AG10803 (cell line): ENCODE measurements around the gene PDIA4.

Experiments used
- DNase-seq: peaks from one replicate; pipeline ENCODE4 v3.0.0; 2010; ENCODE audit warnings: low read depth
- H3K4me3 ChIP-seq: 2 replicates; pipeline ENCODE4 v1.5.1; 2011; ENCODE audit warnings: mild to moderate bottlenecking, low read length, control low read depth
- TF ChIP-seq, protein P1 (sequence below): conservative IDR thresholded peaks from 2 replicates; pipeline ENCODE4 v1.5.1; 2011; ENCODE audit warnings: mild to moderate bottlenecking, low read length, control low read depth, inconsistent platforms

PDIA4 gene

DNA sequence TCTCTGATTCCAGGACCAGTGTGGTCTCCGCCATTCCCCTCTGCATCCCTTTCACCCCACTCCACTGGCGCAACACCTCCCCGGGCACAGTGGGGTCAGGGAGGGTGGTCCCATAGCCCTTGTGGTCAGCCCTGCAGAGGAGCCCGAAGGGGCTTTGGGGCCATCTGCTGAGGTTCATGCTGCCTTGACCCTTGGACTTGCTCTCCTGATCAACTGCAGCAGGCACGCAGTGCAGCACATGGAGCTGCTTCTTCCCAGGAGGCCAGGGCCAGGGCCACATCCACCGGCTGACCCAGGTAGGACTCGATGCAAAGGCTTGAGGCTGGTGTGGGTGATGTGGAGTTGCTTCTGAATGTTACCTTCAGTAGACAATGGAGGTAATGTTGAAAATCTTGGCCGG is 35.1 kb downstream of the PDIA4 start:
- no peak overlapping the region for H3K4me3 ChIP-seq
- no peak for DNase-seq
- TF ChIP-seq, protein P1, sequence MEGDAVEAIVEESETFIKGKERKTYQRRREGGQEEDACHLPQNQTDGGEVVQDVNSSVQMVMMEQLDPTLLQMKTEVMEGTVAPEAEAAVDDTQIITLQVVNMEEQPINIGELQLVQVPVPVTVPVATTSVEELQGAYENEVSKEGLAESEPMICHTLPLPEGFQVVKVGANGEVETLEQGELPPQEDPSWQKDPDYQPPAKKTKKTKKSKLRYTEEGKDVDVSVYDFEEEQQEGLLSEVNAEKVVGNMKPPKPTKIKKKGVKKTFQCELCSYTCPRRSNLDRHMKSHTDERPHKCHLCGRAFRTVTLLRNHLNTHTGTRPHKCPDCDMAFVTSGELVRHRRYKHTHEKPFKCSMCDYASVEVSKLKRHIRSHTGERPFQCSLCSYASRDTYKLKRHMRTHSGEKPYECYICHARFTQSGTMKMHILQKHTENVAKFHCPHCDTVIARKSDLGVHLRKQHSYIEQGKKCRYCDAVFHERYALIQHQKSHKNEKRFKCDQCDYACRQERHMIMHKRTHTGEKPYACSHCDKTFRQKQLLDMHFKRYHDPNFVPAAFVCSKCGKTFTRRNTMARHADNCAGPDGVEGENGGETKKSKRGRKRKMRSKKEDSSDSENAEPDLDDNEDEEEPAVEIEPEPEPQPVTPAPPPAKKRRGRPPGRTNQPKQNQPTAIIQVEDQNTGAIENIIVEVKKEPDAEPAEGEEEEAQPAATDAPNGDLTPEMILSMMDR: no peak

- DNase-seq: no peak
- TF ChIP-seq, protein P1: no peak
- H3K4me3 ChIP-seq: no peak overlapping the region
These were observed 36.8 kb downstream of the PDIA4 start for GRCh38 chr7:148991536-148991935.

DNA sequence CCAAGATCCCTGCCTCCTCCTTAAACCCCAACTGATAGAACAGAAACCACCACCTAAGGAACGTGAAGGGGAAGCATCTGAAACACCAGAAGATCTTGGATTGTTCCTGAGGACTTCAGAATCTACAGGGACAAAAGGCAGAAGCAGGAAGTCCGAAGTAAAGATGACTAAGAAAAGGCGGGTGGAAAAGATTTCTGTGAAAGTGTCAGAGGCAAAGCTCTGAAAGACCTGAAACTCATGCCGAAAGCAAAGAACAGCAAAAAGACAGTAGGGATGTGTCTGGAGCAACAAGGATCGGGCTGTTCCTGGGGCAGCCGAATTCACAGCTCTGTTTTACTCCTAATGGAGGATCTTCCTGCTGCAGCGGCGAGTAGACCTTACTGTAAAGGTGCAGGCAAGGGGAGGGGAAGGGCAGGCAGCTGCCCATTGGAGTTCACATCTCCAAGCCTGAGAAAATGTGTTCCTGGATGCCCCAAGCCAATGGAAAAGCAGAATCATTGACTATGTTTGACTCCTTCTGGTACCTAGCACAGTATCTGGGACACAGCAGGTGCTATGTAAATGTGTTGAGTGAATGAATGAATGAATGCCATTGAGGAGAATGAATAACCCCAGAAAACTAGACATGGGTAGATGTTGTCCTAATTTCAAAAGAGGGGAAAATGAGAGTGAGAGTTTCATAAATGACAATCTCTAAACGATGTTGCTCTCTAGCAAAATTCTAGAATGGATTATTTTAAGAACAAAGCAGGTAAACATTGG is 40.4 kb downstream of the PDIA4 start:
- peak overlapping the region; percentile 96 for H3K4me3 ChIP-seq
- DNase-seq: no peak
- TF ChIP-seq, protein P1: no peak

GRCh38 chr7:148987010-148987750 is 41.1 kb downstream of the PDIA4 start:
- DNase-seq: peak; percentile 82
- TF ChIP-seq, protein P1: no peak

DNA sequence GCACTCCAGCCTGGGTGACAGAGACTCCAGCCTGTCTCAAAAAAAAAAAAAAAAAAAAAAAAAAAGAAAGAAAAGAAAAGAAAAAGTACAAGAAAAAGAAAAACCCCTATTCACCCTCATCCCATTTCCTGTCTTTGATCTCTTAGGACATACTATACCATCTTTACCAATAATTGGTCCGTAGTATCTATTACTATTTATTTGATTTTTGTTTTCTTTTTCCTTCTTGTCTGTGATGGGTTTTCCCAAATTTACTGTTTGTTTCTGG is 41.6 kb downstream of the PDIA4 start:
- TF ChIP-seq, protein P1: no peak
- no peak for DNase-seq
- no peak overlapping the region for H3K4me3 ChIP-seq

More at GRCh38 chr7:148987010-148987750, 41.1 kb downstream of the PDIA4 start:
- H3K4me3 ChIP-seq: peak overlapping the region; percentile 96

DNA sequence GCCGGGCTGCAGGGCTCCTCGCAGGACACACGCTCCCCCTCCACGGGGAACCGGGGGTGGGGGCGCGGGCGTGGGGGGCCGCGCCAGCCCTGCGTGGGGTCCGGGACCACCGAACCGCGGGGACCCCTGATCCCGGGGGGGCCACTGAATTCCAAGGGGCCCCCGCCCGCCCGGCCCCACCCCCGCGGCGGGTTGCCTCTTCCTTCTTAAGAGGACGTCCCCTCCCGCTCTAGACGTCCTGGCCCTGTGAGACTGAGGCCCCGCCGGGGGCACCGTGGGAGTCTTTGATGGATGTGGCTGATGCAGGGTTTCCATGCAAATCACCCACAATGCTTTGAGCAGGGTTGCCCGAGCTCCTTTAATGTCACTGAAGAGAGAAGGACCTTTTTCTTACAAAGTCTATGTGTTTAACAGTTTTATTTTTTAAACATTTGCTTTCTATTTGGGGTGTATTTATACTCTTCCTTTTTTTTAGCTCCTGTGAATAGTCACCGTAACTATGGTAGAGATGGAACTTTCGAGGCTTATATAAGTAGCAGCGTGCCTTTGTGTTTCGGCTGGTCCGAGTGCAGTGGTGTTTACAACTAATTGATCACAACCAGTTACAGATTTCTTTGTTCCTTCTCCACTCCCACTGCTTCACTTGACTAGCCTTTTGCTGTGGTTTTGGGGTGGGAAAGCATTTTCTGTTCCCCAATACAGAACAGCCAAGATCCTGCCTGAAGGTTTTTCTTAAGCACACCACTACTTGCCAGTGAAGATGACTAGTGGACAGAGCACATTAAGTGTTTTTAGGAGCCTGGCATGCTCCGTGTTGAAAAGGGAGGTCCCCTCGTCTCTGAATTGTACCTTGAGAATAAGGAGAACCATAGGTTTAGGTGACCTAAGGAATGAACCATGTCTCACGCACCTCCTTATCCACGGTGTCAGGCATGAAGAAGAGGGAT is 44.8 kb downstream of the PDIA4 start:
- DNase-seq: peak; percentile 67
- H3K4me3 ChIP-seq: peak overlapping the region; percentile 73
- TF ChIP-seq, protein P1: no peak
